22Rv1 (cell line): ENCODE data around the gene PSMA6.

Source experiments
- CTCF ChIP-seq: fragments of 450-650 bp; IDR thresholded peaks from 2 replicates; pipeline ENCODE4 v1.5.1; 2017; ENCODE audit warnings: mild to moderate bottlenecking
- ZFX ChIP-seq: fragments of 450-650 bp; IDR thresholded peaks from 2 replicates; pipeline ENCODE4 v1.6.1; 2017; ENCODE audit warnings: antibody characterized with exemption, borderline replicate concordance

- TF ChIP-seq CTCF (no peak), ZFX (no peak)
These were observed 6.8 kb upstream of the PSMA6 start for GRCh38 chr14:35285168-35286002.
